ENCODE measurements around the gene LTO1. TPM values are rescaled to one million over a fixed set of nuclear protein-coding genes. Genes with fewer than 3 reads are reported as not detected.

LTO1 gene, protein sequence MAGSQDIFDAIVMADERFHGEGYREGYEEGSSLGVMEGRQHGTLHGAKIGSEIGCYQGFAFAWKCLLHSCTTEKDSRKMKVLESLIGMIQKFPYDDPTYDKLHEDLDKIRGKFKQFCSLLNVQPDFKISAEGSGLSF
- total RNA-seq = 28.5 and 33.4 TPM in 2 replicates
- long read RNA-seq, transcript LTO1-201 (5 exons, 2,478 nt) = major isoform, 25 of 207 reads
- long read RNA-seq, partial matches to known transcripts = 2 of 207 reads
- long read RNA-seq, other reads (novel, unspliced or antisense) = 179 of 207 reads

DNA sequence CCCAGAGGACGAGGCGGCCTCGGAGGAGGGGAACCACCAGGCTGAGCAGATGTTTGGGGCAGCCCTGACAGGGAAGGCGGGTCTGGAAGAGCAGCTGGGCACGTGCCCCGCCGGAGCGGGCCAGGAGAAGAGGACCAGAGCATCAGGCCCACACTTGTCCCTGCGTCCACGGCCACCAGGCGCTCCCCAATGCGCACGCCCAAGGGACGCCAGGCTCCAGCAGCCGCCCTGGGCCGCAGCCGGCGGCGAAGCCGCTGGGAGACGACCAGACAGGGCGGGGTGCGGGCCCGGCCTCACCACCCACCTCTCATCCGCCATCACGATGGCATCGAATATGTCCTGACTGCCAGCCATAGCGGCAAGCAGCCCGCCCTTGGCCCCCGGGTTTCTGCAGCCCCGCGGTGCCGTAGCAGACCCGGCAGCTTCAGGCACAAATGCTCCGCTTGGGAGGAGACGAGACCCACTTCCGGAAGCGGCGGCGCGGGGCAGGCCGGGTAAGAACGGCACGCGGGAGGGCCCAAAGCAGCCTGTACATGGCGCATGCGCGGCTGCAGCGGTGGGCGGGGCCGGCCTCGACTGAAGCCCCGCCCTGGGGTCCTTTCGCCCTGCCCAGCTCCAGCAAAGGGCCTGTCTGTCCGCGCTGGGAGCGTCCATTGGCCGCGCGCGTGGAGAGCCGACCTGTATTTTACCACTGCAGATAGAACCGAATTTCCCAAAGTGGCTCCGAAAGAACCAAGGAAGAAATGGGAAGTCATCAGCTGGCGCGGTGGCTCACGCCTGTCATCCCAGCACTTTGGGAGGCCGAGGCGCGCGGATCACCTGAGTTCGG is at the start of gene LTO1:
Gene LTO1 (minus strand): TSS at position 468 of the 829 bp plus-strand sequence. CDS start 114 bp downstream, at position 354.
- Mint-ChIP-seq H3K4me3 (ENCODE audit: low read depth) (peak within 1 kb of the TSS; percentile 94), H3K27ac (peak within 1 kb of the TSS; percentile 94), H3K27me3 (no peaks in the 10 kb centered on the region), H3K9me3 (ENCODE audit: low read depth) (no peaks in the 10 kb centered on the region), H3K4me1 (ENCODE audit: low read depth) (peaks cover 9% of the 10 kb centered on the region), H3K36me3 (ENCODE audit: insufficient read depth) (peaks cover 5% of the 10 kb centered on the region)
- TF ChIP-seq, protein P1, sequence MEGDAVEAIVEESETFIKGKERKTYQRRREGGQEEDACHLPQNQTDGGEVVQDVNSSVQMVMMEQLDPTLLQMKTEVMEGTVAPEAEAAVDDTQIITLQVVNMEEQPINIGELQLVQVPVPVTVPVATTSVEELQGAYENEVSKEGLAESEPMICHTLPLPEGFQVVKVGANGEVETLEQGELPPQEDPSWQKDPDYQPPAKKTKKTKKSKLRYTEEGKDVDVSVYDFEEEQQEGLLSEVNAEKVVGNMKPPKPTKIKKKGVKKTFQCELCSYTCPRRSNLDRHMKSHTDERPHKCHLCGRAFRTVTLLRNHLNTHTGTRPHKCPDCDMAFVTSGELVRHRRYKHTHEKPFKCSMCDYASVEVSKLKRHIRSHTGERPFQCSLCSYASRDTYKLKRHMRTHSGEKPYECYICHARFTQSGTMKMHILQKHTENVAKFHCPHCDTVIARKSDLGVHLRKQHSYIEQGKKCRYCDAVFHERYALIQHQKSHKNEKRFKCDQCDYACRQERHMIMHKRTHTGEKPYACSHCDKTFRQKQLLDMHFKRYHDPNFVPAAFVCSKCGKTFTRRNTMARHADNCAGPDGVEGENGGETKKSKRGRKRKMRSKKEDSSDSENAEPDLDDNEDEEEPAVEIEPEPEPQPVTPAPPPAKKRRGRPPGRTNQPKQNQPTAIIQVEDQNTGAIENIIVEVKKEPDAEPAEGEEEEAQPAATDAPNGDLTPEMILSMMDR (IDR thresholded peaks at IDR 0.05; ENCODE audit: unreplicated experiment) = peak; percentile 12
- peak; percentile 96 for DNase-seq (ENCODE audit: low spot score, unreplicated experiment)

DNA sequence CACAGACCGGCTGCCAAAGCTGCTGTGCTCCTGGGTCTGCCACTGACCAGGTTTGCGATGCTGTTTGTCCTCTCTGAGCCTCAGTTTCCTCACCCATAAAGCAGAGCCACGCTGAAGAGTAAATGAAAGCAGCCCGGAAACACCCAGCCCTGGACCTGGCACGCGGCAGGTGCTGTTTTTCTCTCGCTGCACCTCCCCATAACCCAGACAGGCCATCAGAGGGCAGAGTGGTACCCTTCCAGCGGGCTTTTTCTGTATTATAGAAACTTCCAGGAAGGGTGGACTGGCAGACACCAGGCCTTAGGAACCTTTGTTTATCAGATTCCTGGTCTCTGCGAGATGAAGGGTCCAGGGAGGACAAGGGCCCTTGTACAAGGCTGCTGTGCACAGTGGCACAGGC is 46.6 kb upstream of the LTO1 start:
- DNase-seq (ENCODE audit: low spot score, unreplicated experiment) = no peak

DNA sequence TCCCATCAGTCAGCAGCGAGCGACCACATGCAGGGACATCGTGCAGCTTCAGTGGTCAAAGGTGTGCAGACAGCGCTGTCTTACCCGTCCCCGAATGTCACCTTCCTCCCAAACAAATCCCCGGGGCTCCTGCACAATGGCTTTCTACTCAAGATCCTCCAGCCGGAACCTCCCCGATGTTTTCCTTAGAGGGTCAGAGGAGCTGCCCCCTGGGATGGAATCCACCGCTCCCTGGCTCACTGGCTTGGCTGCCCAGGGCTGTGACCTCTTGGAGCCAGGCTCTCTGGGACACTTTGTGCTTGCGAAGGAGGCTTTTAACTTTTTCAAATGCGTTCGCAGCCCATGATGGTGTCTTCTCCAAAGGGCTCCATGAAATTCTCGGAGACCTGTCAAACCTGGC is 46.0 kb upstream of the LTO1 start:
- Mint-ChIP-seq H3K9me3 (ENCODE audit: low read depth) (no peaks in the 10 kb centered on the region), H3K36me3 (ENCODE audit: insufficient read depth) (no peaks in the 10 kb centered on the region), H3K4me1 (ENCODE audit: low read depth) (no peaks in the 10 kb centered on the region), H3K27ac (no peak overlapping the region), H3K27me3 (peaks cover 48% of the 10 kb centered on the region), H3K4me3 (ENCODE audit: low read depth) (no peak overlapping the region)
- no peak for DNase-seq (ENCODE audit: low spot score, unreplicated experiment)
- TF ChIP-seq, protein P1 (IDR thresholded peaks at IDR 0.05; ENCODE audit: unreplicated experiment) = no peak

More for the DNA sequence above, 46.6 kb upstream of the LTO1 start:
- TF ChIP-seq, protein P1 (IDR thresholded peaks at IDR 0.05; ENCODE audit: unreplicated experiment) = peak; percentile 32
- Mint-ChIP-seq H3K36me3 (ENCODE audit: insufficient read depth) (no peaks in the 10 kb centered on the region), H3K4me3 (ENCODE audit: low read depth) (no peak overlapping the region), H3K27me3 (peaks cover 48% of the 10 kb centered on the region), H3K27ac (no peak overlapping the region), H3K4me1 (ENCODE audit: low read depth) (no peaks in the 10 kb centered on the region), H3K9me3 (ENCODE audit: low read depth) (no peaks in the 10 kb centered on the region)

DNA sequence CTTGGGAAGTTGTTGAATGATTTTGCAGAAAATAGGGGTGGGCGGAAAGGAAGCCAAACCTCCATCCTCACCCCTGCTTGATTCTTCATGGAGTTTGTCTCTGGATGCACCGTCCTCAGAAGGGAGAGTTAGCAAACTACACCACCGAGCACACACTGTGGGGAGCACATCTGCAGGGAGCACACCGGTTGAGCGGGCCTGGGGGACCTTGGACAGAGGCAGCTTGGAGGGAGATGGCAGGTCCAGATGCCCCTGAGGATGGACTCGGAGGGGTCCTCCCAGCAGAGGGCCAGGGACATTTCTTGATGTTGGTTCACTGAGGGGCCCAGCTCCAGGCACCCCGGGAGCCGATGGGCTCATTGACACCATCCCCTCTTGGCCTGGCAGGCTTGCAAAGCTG is 43.8 kb upstream of the LTO1 start:
- Mint-ChIP-seq H3K36me3 (ENCODE audit: insufficient read depth) (no peaks in the 10 kb centered on the region), H3K9me3 (ENCODE audit: low read depth) (no peaks in the 10 kb centered on the region), H3K27me3 (peaks cover 45% of the 10 kb centered on the region), H3K4me1 (ENCODE audit: low read depth) (no peaks in the 10 kb centered on the region), H3K4me3 (ENCODE audit: low read depth) (no peak overlapping the region), H3K27ac (no peak overlapping the region)
- TF ChIP-seq, protein P1 (IDR thresholded peaks at IDR 0.05; ENCODE audit: unreplicated experiment) = no peak
- DNase-seq (ENCODE audit: low spot score, unreplicated experiment) = no peak

DNA sequence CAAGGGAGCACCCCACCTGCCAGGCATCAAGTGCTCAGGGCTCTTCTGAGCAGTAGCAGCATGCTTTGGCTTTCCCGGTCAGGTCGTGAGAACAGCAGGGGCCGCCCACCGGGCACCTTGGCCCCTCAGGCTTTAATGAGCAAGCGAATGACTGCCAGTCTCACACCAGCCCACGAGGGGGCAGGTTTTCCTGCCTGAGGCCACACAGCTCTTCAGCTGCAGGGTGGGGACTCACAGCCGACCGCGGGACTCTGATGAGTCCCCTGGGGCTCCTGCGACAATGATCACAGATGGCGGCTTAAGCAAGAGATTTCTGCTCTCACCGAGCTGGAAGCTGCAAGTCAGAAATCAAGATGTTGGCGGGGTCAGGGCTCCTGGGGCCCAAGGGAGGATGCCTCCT is 43.0 kb upstream of the LTO1 start:
- TF ChIP-seq, protein P1 (IDR thresholded peaks at IDR 0.05; ENCODE audit: unreplicated experiment) = peak; percentile 84
- H3K27ac Mint-ChIP-seq = no peak overlapping the region
- peaks cover 45% of the 10 kb centered on the region for H3K27me3 Mint-ChIP-seq
- H3K4me3 Mint-ChIP-seq (ENCODE audit: low read depth) = no peak overlapping the region
- DNase-seq (ENCODE audit: low spot score, unreplicated experiment) = peak; percentile 58
- no peaks in the 10 kb centered on the region for H3K36me3 Mint-ChIP-seq (ENCODE audit: insufficient read depth)
- H3K9me3 Mint-ChIP-seq (ENCODE audit: low read depth) = no peaks in the 10 kb centered on the region
- no peaks in the 10 kb centered on the region for H3K4me1 Mint-ChIP-seq (ENCODE audit: low read depth)

Measured in progenitor cell of endocrine pancreas (in vitro differentiated cells).